ENCODE measurements around the gene FAM83D.
A peak's percentile ranks its signal among the peaks of the same experiment; 100 is the strongest.

The FAM83D gene

GRCh38 chr20:38970302-38970701 lies 44.1 kb downstream of the FAM83D start:
- no peak overlapping the region for H3K4me3 ChIP-seq (ENCODE audit: control insufficient read depth, low read depth, low read length)
- TF ChIP-seq CTCF (conservative IDR thresholded peaks at IDR 0.05; ENCODE audit: control insufficient read depth, insufficient read depth, low read depth, low read length), result no peak
- DNase-seq (ENCODE audit: low read depth), result peak; percentile 73

- TF ChIP-seq CTCF (conservative IDR thresholded peaks at IDR 0.05; ENCODE audit: control insufficient read depth, insufficient read depth, low read depth, low read length), result no peak
- no peak for DNase-seq (ENCODE audit: low read depth)
- no peak overlapping the region for H3K4me3 ChIP-seq (ENCODE audit: control insufficient read depth, low read depth, low read length)
These were observed 46.9 kb downstream of the FAM83D start for GRCh38 chr20:38973107-38973506.

GRCh38 chr20:38973645-38974044 lies 47.4 kb downstream of the FAM83D start:
- DNase-seq (ENCODE audit: low read depth), result peak; percentile 59
- H3K4me3 ChIP-seq (ENCODE audit: control insufficient read depth, low read depth, low read length), result no peak overlapping the region
- no peak for TF ChIP-seq CTCF (conservative IDR thresholded peaks at IDR 0.05; ENCODE audit: control insufficient read depth, insufficient read depth, low read depth, low read length)

DNA sequence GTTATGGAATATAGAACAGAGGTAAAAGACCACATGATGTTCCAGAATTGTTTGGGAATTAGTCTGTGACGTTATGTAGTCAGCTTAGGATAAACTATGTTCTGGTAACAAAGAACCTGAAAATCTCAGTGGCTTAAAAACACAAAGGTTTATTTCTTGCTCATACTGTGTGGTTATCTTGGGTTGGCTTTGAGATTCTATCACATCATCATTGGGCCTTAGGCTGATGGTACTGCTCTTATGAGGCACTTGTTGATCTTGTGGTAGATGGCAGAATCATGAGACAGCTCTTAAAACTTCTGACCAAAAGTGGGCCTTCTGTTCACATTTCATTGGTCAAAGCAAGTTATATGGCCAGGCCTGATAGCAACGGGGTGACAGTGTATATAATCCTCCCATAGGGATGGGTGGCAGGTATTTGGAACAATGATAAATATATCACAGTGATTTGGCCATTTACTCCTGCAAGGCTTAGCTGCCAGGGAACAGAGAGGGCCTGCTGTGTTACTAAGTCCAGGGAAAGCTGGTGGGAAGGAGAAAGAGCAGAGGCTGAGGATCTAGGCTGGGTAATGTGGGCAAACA lies 49.4 kb downstream of the FAM83D start:
- H3K4me3 ChIP-seq (ENCODE audit: control insufficient read depth, low read depth, low read length), result no peak overlapping the region
- no peak for TF ChIP-seq CTCF (conservative IDR thresholded peaks at IDR 0.05; ENCODE audit: control insufficient read depth, insufficient read depth, low read depth, low read length)
- no peak for DNase-seq (ENCODE audit: low read depth)

GRCh38 chr20:38979434-38979833 lies 53.2 kb downstream of the FAM83D start:
- TF ChIP-seq CTCF (conservative IDR thresholded peaks at IDR 0.05; ENCODE audit: control insufficient read depth, insufficient read depth, low read depth, low read length), result no peak
- DNase-seq (ENCODE audit: low read depth), result no peak
- H3K4me3 ChIP-seq (ENCODE audit: control insufficient read depth, low read depth, low read length), result no peak overlapping the region

DNA sequence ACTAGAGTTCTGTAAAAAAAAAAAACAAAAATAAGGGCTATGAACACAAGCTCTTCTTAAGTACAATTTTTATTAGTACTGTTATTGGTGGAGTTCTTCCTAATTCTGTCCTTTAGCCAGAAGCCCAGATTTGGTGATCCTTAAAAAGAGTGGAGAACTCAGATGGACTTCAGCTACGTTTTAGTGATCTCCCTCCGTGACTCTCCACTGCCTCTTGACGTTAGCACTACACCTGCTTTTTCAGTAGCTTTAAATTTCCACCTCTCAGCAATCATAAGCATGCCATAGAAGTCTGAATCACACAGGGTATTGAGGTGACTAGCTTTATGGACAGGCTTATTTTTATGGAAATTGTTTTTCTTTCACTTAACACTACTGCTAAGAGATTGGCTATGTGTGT lies 53.6 kb downstream of the FAM83D start:
- TF ChIP-seq CTCF (conservative IDR thresholded peaks at IDR 0.05; ENCODE audit: control insufficient read depth, insufficient read depth, low read depth, low read length), result no peak
- no peak for DNase-seq (ENCODE audit: low read depth)
- H3K4me3 ChIP-seq (ENCODE audit: control insufficient read depth, low read depth, low read length), result no peak overlapping the region

- H3K4me3 ChIP-seq (ENCODE audit: control insufficient read depth, low read depth, low read length), result no peak overlapping the region
- no peak for DNase-seq (ENCODE audit: low read depth)
- no peak for TF ChIP-seq CTCF (conservative IDR thresholded peaks at IDR 0.05; ENCODE audit: control insufficient read depth, insufficient read depth, low read depth, low read length)
These were observed 56.1 kb downstream of the FAM83D start for GRCh38 chr20:38982291-38982690.
